IPS-20b (cell line): ENCODE measurements around the gene CALN1.
"Not testable (repeated sequence)": the region's sequence is repeated elsewhere in the genome, so short reads cannot be mapped to it uniquely, and the experiment has no call there.

ENCODE experiments used
- H3K27ac ChIP-seq: one replicate; pipeline ENCODE4 v1.5.1; 2013; ENCODE audit warnings: low read length
- H3K27me3 ChIP-seq: 2 replicates; pipeline ENCODE4 v1.6.1; 2013; ENCODE audit warnings: mild to moderate bottlenecking, low read length, inconsistent platforms; ENCODE audit not compliant: insufficient read depth
- H3K36me3 ChIP-seq: 2 replicates; pipeline ENCODE4 v1.6.1; 2013; ENCODE audit warnings: low read depth, mild to moderate bottlenecking, inconsistent platforms, low read length, moderate library complexity; ENCODE audit not compliant: insufficient read depth
- H3K4me1 ChIP-seq: 2 replicates; pipeline ENCODE4 v1.6.1; 2013; ENCODE audit warnings: mild to moderate bottlenecking, control low read depth, inconsistent platforms, low read length, moderate library complexity; ENCODE audit not compliant: insufficient read depth
- H3K4me3 ChIP-seq: 2 replicates; pipeline ENCODE4 v1.5.1; 2013; ENCODE audit warnings: mild to moderate bottlenecking, low read length, inconsistent platforms
- H3K9ac ChIP-seq: 2 replicates; pipeline ENCODE4 v1.6.1; 2013; ENCODE audit warnings: low read depth, mild to moderate bottlenecking, inconsistent platforms, low read length, moderate library complexity
- H3K9me3 ChIP-seq: 2 replicates; pipeline ENCODE4 v1.6.1; 2013; ENCODE audit warnings: mild to moderate bottlenecking, low read depth, low read length, inconsistent platforms; ENCODE audit not compliant: insufficient read depth

CALN1 gene

DNA sequence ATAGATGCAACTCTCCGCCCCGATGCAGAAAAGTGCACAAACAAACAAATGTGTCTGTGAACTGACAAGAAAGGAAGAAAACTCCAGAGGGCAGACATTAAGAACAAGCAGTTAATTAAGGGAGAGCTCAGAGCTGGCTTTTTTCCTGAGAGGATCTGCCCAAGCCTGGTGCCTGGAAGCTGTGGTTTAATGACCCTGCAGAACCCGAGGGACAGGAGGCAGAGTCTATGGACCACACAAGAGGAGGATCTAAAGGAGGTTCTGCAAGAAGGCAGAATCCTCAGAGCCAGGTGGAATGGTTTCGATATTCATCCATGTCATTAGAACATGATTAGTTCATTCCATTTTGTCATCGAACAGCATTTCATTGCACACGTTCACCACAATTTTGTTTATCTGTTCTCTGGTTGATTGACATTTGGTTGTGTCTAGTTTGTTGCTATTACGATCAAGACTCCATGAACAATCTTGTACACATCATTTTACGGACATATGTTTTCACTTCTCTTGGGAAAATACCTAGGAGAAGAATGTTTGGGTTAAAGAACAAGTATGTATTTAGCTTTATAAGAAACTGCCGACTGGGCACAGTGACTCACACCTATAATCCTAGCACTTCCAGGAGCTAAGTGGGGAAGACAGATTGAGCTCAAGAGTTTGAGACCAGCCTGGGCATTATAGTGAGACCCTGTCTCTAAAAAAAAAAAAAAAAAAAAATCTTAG lies 560.2 kb downstream of the CALN1 start:
- H3K27ac ChIP-seq, result no peak overlapping the region
- no peak overlapping the region for H3K9ac ChIP-seq
- no peaks in the 10 kb centered on the region for H3K27me3 ChIP-seq
- no peaks in the 10 kb centered on the region for H3K4me1 ChIP-seq
- H3K4me3 ChIP-seq, result no peak overlapping the region
- no peaks in the 10 kb centered on the region for H3K9me3 ChIP-seq
- no peaks in the 10 kb centered on the region for H3K36me3 ChIP-seq

DNA sequence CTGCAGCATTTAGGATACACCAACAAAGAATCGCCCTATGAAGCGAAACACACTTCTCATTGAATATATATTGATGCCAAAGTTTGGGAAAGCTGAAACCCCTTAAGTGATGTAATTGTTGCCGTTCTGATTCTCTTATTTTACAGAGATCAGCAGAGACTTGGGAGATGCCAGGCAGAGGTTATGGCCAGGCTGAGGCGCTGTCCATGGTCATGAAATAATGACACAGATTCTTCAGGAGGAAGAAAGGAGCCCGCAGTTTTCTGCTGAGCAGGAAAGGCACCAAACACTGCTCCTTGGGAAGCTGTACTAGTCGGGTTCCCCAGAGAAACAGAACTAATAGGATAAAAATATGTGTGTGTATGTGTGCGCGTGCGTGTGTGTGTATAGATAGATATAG lies 566.0 kb downstream of the CALN1 start:
- no peak overlapping the region for H3K4me3 ChIP-seq
- H3K36me3 ChIP-seq, result no peaks in the 10 kb centered on the region
- no peak overlapping the region for H3K9ac ChIP-seq
- H3K4me1 ChIP-seq, result no peaks in the 10 kb centered on the region
- no peaks in the 10 kb centered on the region for H3K9me3 ChIP-seq
- no peaks in the 10 kb centered on the region for H3K27me3 ChIP-seq
- no peak overlapping the region for H3K27ac ChIP-seq

DNA sequence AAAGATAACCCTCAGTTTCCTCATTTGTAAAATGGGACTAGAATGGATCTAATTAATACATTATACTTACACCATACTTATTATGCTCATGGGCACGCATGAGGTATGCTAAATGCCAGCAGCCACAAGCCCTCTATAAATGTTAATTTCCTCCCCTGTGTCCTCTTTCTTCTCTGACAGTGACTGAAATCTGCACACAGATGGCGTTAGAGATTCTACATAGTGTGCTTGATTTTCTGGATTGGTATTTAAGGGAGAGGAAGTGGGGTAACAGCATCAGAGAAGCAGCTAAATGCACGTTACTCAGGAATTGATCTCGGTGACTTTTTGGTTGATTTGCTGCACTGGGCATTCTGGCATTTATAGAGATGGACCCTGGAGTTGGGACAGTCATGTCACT lies 568.5 kb downstream of the CALN1 start:
- H3K9ac ChIP-seq, result no peak overlapping the region
- H3K27ac ChIP-seq, result no peak overlapping the region
- H3K4me1 ChIP-seq, result no peaks in the 10 kb centered on the region
- H3K36me3 ChIP-seq, result no peaks in the 10 kb centered on the region
- no peaks in the 10 kb centered on the region for H3K9me3 ChIP-seq
- H3K4me3 ChIP-seq, result no peak overlapping the region
- no peaks in the 10 kb centered on the region for H3K27me3 ChIP-seq

DNA sequence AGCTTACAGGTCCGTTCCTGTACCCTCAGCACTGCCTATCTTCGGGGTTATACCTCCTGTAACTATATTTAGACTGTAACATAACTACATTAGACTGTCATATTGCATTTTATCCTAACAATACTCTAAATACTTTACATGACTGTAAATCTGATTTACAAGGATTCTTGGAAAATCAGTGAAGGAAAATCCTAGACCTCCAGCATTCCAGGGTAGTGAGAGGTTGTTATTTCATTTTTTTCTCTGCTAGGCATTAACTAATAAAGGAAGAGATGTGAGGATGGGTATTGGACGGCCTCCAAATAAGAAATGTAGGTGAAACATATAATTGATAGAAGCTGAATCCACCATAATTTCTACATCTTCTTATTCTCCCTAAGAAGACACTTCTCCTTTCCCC lies 569.4 kb downstream of the CALN1 start:
- no peak overlapping the region for H3K9ac ChIP-seq
- no peaks in the 10 kb centered on the region for H3K27me3 ChIP-seq
- no peaks in the 10 kb centered on the region for H3K9me3 ChIP-seq
- no peak overlapping the region for H3K4me3 ChIP-seq
- no peaks in the 10 kb centered on the region for H3K36me3 ChIP-seq
- no peak overlapping the region for H3K27ac ChIP-seq
- no peaks in the 10 kb centered on the region for H3K4me1 ChIP-seq

DNA sequence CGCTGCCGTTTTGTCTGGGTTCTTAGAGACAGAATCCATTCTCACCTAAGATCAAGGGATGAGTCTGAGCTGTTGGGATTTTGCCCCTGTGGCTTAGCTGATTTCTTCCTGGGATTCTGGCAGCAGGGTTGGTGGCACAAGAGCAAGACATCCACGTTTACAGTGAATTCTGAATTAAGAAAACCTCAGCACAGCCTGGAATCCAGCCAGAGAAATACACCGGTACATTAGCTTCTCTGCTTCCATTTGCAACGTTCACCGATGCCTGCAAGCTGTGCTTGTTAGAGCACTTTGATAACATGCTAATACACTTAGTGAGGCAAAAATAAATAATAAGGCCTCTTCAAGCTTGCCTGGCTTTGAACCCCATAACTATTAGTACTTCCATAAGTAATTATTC lies 569.8 kb downstream of the CALN1 start:
- H3K9me3 ChIP-seq, result no peaks in the 10 kb centered on the region
- H3K36me3 ChIP-seq, result no peaks in the 10 kb centered on the region
- no peaks in the 10 kb centered on the region for H3K4me1 ChIP-seq
- H3K27ac ChIP-seq, result no peak overlapping the region
- H3K27me3 ChIP-seq, result no peaks in the 10 kb centered on the region
- no peak overlapping the region for H3K4me3 ChIP-seq
- no peak overlapping the region for H3K9ac ChIP-seq

DNA sequence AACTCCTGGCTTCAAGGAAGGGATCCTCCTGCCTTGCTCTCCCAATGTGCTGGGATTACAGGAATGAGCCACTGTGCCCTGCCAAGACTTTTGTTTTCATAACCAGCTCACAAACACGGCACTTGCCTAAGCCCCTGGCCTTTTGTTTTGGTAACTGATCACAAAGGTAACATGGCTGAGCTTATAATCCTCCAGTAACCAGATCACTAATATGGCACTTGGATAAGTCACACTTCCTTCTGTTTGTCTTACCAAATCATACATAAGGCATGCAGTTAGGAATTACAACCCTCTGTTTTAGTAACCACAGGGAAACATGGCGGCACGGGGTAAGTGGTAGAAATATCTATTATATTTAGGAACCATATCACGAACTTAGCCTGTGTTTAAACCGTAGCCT lies 577.1 kb downstream of the CALN1 start:
- Histone ChIP-seq H3K27ac (no peak overlapping the region), H3K4me1 (no peaks in the 10 kb centered on the region), H3K9me3 (no peaks in the 10 kb centered on the region), H3K4me3 (no peak overlapping the region), H3K9ac (no peak overlapping the region), H3K27me3 (no peaks in the 10 kb centered on the region), H3K36me3 (no peaks in the 10 kb centered on the region)

DNA sequence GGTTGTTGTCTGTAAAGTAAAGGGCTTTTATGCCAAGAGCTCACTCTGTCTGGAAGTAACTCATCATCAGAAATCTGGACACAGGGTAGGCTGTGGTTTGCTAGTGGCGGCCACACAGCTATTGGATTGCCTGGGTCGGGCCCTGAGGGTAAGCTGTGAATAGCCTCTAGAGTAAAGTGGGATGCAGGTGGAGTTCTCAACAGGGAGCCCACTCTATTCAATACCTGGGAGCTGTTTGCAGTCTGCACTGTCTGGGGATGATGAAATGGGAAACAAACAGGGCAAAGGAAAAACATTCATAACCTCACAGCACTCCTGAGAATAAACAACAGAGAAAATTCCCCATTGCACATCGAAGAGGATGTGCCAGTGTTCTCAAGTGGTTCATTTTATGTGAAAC lies 582.6 kb downstream of the CALN1 start:
- H3K4me3 ChIP-seq, result no peak overlapping the region
- no peak overlapping the region for H3K9ac ChIP-seq
- H3K36me3 ChIP-seq, result no peaks in the 10 kb centered on the region
- H3K4me1 ChIP-seq, result peaks cover 8% of the 10 kb centered on the region; the same call in 1 of the 2 replicates
- H3K27ac ChIP-seq, result no peak overlapping the region
- H3K27me3 ChIP-seq, result no peaks in the 10 kb centered on the region
- H3K9me3 ChIP-seq, result no peaks in the 10 kb centered on the region

DNA sequence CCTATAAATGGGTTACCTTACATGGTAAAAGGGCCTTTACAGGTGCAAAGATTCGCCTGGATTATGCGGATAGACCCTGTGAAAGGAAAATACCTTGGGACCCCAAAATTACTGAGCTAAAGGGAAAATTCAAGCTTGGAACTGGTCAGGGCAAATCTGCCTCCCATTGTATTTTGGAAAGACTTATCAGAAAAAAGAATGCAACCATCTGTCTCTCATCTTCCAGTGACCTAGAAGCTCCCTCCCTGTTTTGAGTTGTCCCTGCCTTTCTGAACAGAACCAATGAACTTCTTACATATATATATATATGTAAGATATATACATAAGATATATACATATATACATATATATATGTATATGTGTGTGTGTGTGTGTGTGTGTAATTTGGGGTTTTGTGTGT lies 583.8 kb downstream of the CALN1 start:
- Histone ChIP-seq H3K9me3 (no peaks in the 10 kb centered on the region), H3K27me3 (no peaks in the 10 kb centered on the region), H3K36me3 (no peaks in the 10 kb centered on the region), H3K4me3 (no peak overlapping the region), H3K9ac (no peak overlapping the region), H3K4me1 (peaks cover 8% of the 10 kb centered on the region; the same call in 1 of the 2 replicates), H3K27ac (no peak overlapping the region)

DNA sequence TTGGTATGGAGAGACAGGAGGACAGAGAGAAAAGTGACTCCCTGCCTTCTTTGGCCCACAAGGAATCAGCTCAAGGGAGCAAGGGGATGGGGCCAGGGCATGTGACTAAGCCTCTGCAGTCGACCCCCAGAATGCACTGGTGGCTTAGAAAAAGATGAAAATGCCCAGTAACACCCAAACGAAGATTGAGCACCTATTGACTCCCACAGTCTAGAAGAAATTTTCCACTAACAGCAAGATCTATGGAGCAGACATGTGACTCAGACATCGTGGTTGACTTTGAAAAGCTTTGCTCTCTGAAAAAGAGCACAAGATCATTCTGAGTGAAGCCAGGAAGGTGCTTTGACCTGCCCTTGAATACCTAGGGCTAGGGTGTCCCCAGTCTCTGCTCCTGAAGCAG lies 586.0 kb downstream of the CALN1 start:
- Histone ChIP-seq H3K36me3 (no peaks in the 10 kb centered on the region), H3K27me3 (no peaks in the 10 kb centered on the region), H3K4me1 (peaks cover 8% of the 10 kb centered on the region; the same call in 1 of the 2 replicates), H3K9me3 (no peaks in the 10 kb centered on the region), H3K4me3 (no peak overlapping the region), H3K27ac (no peak overlapping the region), H3K9ac (no peak overlapping the region)

DNA sequence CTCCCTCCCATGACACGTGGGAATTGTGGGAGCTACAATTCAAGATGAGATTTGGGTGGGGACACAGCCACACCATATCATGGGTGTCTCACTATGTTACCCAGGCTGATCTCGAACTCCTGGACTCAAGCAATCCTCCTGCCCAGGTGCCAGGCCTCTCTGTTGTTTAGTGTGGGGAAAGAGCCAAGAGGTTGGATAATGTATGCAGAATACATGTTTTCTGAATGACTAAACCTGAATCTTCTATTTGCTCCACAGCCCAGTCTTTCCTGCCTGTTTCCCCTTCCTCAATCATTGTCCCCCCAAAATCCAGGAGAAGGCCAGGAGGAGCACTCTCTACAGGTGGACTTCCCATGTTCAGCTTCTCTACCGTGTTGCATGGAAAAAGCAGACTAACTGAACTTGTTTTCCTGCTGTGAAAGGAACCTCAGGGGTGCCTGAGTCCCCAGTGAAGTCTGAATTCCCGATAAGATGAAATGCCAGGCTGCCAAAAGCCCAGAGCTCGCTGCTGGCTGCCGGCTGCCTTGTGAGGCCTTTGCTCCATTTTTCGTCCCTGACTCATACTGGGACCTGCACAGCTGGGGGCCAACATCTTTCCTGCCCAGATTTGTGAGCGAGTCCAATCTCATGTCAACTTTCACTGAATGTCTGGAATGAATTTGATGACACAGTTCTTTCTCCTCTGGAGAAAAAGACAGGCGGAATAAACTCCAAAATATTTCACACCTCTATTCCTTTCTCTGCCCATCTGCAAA lies 588.0 kb downstream of the CALN1 start:
- Histone ChIP-seq H3K9me3 (no peaks in the 10 kb centered on the region; the same call in 1 of the 2 replicates), H3K27ac (no peak overlapping the region), H3K9ac (no peak overlapping the region), H3K36me3 (no peaks in the 10 kb centered on the region), H3K4me3 (no peak overlapping the region), H3K27me3 (no peaks in the 10 kb centered on the region), H3K4me1 (peaks cover 1% of the 10 kb centered on the region; the same call in 1 of the 2 replicates)

DNA sequence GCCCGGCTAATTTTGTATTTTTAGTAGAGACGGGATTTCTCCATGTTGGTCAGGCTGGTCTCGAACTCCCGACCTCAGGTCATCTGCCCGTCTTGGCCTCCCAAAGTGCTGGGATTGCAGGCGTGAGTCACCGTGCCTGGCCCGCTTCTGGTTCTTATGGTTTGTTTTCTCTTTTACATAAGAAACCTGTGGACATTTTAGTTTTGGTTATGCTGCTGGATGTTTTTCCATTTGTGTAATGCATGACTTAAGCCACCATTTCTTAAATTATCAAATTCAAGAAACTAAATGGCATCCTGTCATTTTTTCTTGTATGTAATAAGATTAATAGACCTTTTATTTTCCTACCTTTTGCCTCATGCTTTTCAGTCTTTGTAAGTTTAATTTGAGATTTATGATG lies 589.7 kb downstream of the CALN1 start:
- H3K9ac ChIP-seq, H3K27ac ChIP-seq, H3K4me3 ChIP-seq, H3K27me3 ChIP-seq, H3K9me3 ChIP-seq, H3K4me1 ChIP-seq, H3K36me3 ChIP-seq: not testable (repeated sequence)

DNA sequence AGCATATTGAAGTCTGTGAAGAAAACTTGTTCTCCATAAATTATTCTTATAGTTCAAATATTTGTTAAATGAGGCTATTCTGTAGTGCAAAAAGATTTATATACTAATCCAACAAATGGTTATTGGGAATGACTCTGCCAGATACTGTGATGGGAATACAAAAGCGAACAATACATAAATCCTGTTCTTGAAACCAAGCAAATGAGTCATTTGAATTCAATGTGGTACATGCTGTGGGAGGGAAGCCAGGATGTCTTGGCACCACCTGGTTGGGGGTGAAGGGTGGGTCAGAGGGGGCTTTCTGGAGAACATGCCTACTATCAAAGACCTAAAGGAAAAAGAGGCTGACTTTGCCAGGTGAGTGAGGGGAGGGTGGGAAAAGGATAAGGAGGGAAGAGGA lies 594.2 kb downstream of the CALN1 start:
- Histone ChIP-seq H3K27me3 (no peaks in the 10 kb centered on the region), H3K27ac (no peak overlapping the region), H3K4me3 (no peak overlapping the region), H3K9ac (no peak overlapping the region), H3K4me1 (no peaks in the 10 kb centered on the region), H3K9me3 (no peaks in the 10 kb centered on the region; the same call in 1 of the 2 replicates), H3K36me3 (no peaks in the 10 kb centered on the region)
